Stomach (tissue), 4 donors: ENCODE results near the gene WWC1.

ENCODE experiments used
- POLR2A ChIP-seq, 4 donors: fragments of 450-650 bp; IDR thresholded peaks; one replicate each; pipeline ENCODE4 v1.6.1; 2016; ENCODE audit warnings: antibody characterized with exemption in 4 of 4, control low read depth in 2 of 4, mild to moderate bottlenecking in 1 of 4, moderate library complexity in 1 of 4
- TF ChIP-seq, protein P1 (sequence below), 7 experiments: fragments of 450-650 bp in 4 of 7; fragments of 200-600 bp in 3 of 7; sonication (generic) in 3 of 7; IDR thresholded peaks; one replicate each; pipeline ENCODE4 v1.5.1; 2016 to 2019; ENCODE audit warnings: antibody characterized with exemption in 7 of 7, control low read depth in 2 of 7, mild to moderate bottlenecking in 1 of 7

DNA sequence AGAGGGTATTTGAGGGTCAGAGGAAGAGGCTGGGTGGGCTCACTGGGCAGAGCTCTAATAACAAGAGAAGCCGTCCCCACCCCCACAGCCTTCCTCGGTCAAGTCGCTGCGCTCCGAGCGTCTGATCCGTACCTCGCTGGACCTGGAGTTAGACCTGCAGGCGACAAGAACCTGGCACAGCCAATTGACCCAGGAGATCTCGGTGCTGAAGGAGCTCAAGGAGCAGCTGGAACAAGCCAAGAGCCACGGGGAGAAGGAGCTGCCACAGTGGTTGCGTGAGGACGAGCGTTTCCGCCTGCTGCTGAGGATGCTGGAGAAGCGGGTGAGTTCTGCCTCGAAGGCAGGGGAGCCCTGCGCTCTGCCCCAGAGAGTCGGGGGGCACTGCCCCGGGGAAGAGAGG is 173.2 kb downstream of the WWC1 start:
- TF ChIP-seq, protein P1, sequence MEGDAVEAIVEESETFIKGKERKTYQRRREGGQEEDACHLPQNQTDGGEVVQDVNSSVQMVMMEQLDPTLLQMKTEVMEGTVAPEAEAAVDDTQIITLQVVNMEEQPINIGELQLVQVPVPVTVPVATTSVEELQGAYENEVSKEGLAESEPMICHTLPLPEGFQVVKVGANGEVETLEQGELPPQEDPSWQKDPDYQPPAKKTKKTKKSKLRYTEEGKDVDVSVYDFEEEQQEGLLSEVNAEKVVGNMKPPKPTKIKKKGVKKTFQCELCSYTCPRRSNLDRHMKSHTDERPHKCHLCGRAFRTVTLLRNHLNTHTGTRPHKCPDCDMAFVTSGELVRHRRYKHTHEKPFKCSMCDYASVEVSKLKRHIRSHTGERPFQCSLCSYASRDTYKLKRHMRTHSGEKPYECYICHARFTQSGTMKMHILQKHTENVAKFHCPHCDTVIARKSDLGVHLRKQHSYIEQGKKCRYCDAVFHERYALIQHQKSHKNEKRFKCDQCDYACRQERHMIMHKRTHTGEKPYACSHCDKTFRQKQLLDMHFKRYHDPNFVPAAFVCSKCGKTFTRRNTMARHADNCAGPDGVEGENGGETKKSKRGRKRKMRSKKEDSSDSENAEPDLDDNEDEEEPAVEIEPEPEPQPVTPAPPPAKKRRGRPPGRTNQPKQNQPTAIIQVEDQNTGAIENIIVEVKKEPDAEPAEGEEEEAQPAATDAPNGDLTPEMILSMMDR (IDR thresholded peaks at IDR 0.05) = no peak
- no peak for TF ChIP-seq POLR2A (IDR thresholded peaks at IDR 0.05)
